Upper lobe of right lung (tissue), 1 donor: ENCODE data around the gene MYPN. TPM values are rescaled to one million over a fixed set of nuclear protein-coding genes. Genes with fewer than 3 reads are reported as not detected.
A peak's percentile ranks its signal among the peaks of the same experiment; 100 is the strongest.
"Not testable (repeated sequence)": the region's sequence is repeated elsewhere in the genome, so short reads cannot be mapped to it uniquely, and the experiment has no call there.

Source experiments
- ATAC-seq: fragments of 200-7000 bp; cut with Tn5 transposase; one replicate; pipeline ENCODE4 v1.9.1; 2020; ENCODE audit warnings: mild to moderate bottlenecking, moderate library complexity
- DNase-seq: peaks from one replicate; pipeline ENCODE4 v3.0.0-alpha.2; 2020
- H3K27ac ChIP-seq: fragments of 200-600 bp; one replicate; pipeline ENCODE4 v1.8.0; 2022
- H3K27me3 ChIP-seq: fragments of 200-600 bp; one replicate; pipeline ENCODE4 v1.8.0; 2022; ENCODE audit warnings: mild to moderate bottlenecking
- H3K36me3 ChIP-seq: fragments of 200-600 bp; one replicate; pipeline ENCODE4 v1.8.0; 2022
- H3K4me1 ChIP-seq: fragments of 200-600 bp; one replicate; pipeline ENCODE4 v1.8.0; 2022
- H3K4me3 ChIP-seq: fragments of 200-600 bp; one replicate; pipeline ENCODE4 v1.8.0; 2022; ENCODE audit warnings: mild to moderate bottlenecking
- H3K9me3 ChIP-seq: fragments of 200-600 bp; one replicate; pipeline ENCODE4 v1.8.0; 2022
- CTCF ChIP-seq: fragments of 200-600 bp; IDR thresholded peaks from one replicate; pipeline ENCODE4 v1.8.0; 2022; ENCODE audit warnings: antibody characterized with exemption
- intact Hi-C: fragments of 100-400 bp; cut with DNase I; formaldehyde crosslinking; loops from one replicate; pipeline ENCODE4 v1.11.0; 2022
- total RNA-seq: library from RNA; stranded (reverse); fragmentation: NEBNext Ultra II Directional; extraction: Animal tissue kit (Norgen Biotek cat#: 25700); gene quantifications from one replicate; pipeline ENCODE4 v1.2.1, GENCODE V29; 2021
- donor health status: DM: no; HTN: yes; CAD: no; lungs with severe emphysema.

MYPN gene
- total RNA-seq, 1 donor from 2014 or later: not detected

GRCh38 chr10:68155615-68156210 is 46.4 kb downstream of the MYPN start:
- no peak overlapping the region for H3K27ac ChIP-seq
- peaks cover 13% of the 10 kb centered on the region for H3K4me1 ChIP-seq
- H3K36me3 ChIP-seq: no peaks in the 10 kb centered on the region
- no peaks in the 10 kb centered on the region for H3K27me3 ChIP-seq
- H3K4me3 ChIP-seq: no peak overlapping the region
- no peak for TF ChIP-seq CTCF
- ATAC-seq: no peak
- H3K9me3 ChIP-seq: no peaks in the 10 kb centered on the region
- no peak for DNase-seq
- intact Hi-C loops: no loop called here

DNA sequence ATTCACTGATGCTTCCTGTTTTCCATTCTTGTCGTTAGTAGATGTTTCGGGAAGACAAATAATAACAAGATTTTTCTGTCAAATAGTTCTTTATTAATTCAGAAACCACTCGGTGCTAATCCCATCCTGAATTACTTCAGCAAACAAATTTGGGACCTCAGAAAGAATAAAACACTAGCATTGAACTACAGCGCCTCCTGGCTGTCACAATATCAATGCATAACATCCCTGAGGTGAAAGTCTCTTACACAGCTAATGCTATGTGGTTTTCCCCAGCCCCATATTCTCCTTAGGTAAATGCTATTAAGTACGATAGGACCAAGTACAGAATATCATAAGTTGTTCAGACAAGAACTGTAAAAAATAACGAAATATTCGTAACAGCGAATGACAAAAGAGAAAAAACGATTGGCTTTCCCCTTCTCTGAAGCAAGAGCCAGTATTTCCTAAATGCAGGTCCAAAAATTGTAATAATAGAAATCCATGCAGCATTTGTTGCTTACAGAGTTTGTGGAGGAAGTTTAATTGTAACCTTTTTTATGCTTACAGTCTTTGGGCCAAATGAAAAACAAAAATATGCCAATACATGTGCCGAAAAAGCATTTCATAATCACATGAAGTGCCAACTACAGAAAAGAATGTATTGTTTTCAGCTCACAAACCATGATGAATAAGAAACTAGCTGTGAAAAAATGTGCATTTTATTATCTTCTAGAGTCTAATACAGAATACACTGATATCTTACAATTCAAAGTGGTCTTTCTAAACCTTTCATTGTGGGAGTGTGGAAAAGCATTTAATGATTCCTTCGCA is 47.3 kb downstream of the MYPN start:
- Histone ChIP-seq H3K4me3 (no peak overlapping the region), H3K36me3 (no peaks in the 10 kb centered on the region), H3K9me3 (no peaks in the 10 kb centered on the region), H3K27ac (no peak overlapping the region), H3K4me1 (peaks cover 13% of the 10 kb centered on the region), H3K27me3 (no peaks in the 10 kb centered on the region)
- TF ChIP-seq CTCF: peak; percentile 87
- DNase-seq (no peak), ATAC-seq (peak; percentile 86)
- intact Hi-C loops: no loop called here

DNA sequence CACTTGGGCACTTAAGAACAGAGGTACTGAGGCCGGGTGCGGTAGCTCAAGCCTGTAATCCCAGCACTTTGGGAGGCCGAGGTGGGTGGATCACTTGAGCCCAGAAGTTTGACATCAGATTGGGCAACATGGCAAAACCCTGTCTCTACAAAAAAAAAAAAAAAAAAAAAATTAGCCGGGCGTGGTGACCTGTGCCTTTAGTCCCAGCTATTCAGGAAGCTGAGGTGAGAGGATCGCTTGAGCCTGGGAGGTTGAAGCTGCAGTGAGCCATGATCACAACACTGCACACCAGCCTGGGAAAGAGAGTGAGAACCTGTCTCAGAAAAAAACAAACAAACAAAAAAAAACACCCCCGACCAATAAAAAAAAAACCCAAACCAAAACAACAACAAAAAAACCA is 48.2 kb downstream of the MYPN start:
- DNase-seq, ATAC-seq, H3K27ac ChIP-seq, H3K36me3 ChIP-seq, H3K27me3 ChIP-seq, H3K9me3 ChIP-seq, H3K4me3 ChIP-seq, intact Hi-C loops: not testable (repeated sequence)
- H3K4me1 ChIP-seq: peaks cover 13% of the 10 kb centered on the region

DNA sequence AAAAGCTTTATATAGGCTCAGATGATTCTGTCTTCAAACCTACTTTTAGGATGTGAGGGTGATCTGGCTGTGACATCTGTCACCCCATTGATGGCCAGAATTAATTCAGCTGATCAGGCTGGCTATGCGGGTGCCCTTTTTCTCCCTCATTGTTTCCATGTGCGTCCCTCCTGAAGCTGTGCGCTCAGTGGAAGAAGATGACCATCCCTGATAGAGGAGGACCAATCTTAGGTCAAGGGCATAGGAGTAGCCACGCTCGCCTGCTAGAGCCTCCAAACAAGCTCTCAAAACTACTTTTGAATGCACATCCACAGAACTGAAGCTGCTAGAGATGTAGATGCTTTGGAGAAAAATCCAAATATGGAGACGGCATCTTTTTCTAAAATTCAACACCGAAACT is 48.7 kb downstream of the MYPN start:
- H3K36me3 ChIP-seq: no peaks in the 10 kb centered on the region
- intact Hi-C loops: no loop called here
- H3K4me1 ChIP-seq: peaks cover 13% of the 10 kb centered on the region
- no peak overlapping the region for H3K4me3 ChIP-seq
- TF ChIP-seq CTCF: no peak
- H3K27ac ChIP-seq: no peak overlapping the region
- no peaks in the 10 kb centered on the region for H3K9me3 ChIP-seq
- DNase-seq (no peak), ATAC-seq (no peak)
- H3K27me3 ChIP-seq: no peaks in the 10 kb centered on the region

GRCh38 chr10:68163735-68164134 is 54.4 kb downstream of the MYPN start:
- TF ChIP-seq CTCF: no peak
- no peak for ATAC-seq
- Histone ChIP-seq H3K27ac (no peak overlapping the region), H3K4me1 (no peaks in the 10 kb centered on the region), H3K36me3 (no peaks in the 10 kb centered on the region), H3K27me3 (no peaks in the 10 kb centered on the region), H3K9me3 (no peaks in the 10 kb centered on the region), H3K4me3 (no peak overlapping the region)
- DNase-seq: no peak
- intact Hi-C loops: no loop called here

DNA sequence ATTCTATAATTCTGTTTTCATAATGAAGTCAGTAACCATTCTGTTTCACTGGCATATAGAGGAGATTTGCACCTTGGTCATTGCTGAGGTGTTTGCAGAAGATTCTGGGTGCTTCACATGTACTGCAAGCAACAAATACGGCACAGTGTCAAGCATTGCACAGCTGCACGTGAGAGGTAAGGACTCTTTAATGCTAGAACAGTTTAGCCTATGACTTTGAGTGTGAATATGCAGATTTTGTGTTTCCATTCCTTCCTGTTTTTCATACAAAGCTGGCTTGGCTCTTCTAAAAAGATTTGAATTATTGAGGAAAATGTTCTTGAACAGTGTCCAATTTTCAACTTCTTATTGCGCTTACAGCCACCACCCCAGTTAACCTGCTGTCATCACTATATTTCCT is 56.4 kb downstream of the MYPN start:
- TF ChIP-seq CTCF: no peak
- intact Hi-C loops: no loop called here
- Histone ChIP-seq H3K4me1 (no peaks in the 10 kb centered on the region), H3K27ac (no peak overlapping the region), H3K36me3 (no peaks in the 10 kb centered on the region), H3K9me3 (no peaks in the 10 kb centered on the region), H3K27me3 (no peaks in the 10 kb centered on the region), H3K4me3 (no peak overlapping the region)
- ATAC-seq (no peak), DNase-seq (no peak)
